SK-N-MC (cell line): ENCODE data around the gene CWC27.

Experiments used
- DNase-seq: peaks from one replicate; pipeline ENCODE4 v3.0.0-alpha.2; 2011; ENCODE audit warnings: low read depth, low spot score
- H3K27ac ChIP-seq: fragments of 200-600 bp; sonication (generic); 2 replicates; pipeline ENCODE4 v1.5.1; 2016; ENCODE audit warnings: mixed run types
- H3K36me3 ChIP-seq: fragments of 200-600 bp; sonication (generic); 2 replicates; pipeline ENCODE4 v1.6.1; 2017; ENCODE audit warnings: antibody characterized with exemption, low read length, mixed read lengths; ENCODE audit not compliant: insufficient read depth
- H3K4me3 ChIP-seq: fragments of 200-600 bp; sonication (generic); 2 replicates; pipeline ENCODE4 v1.5.1; 2016
- H3K9ac ChIP-seq: fragments of 200-600 bp; sonication (generic); 2 replicates; pipeline ENCODE4 v1.8.0; 2017; ENCODE audit warnings: mixed run types, mixed read lengths; ENCODE audit not compliant: insufficient read length
- H3K9me3 ChIP-seq: fragments of 200-600 bp; sonication (generic); 2 replicates; pipeline ENCODE4 v1.6.1; 2017; ENCODE audit warnings: low read depth, mild to moderate bottlenecking, antibody characterized with exemption, low read length, moderate library complexity, mixed read lengths
- EZH2 ChIP-seq: fragments of 200-600 bp; sonication (generic); IDR thresholded peaks from one replicate; pipeline ENCODE4 v1.6.1; 2017; ENCODE audit warnings: antibody characterized with exemption
- FOXP2 ChIP-seq: optimal IDR thresholded peaks from 2 replicates; pipeline ENCODE3; 2011; ENCODE audit warnings: mild to moderate bottlenecking, moderate library complexity; ENCODE audit not compliant: insufficient read depth; ENCODE audit errors: extremely low read length, control extremely low read depth
- POLR2AphosphoS5 ChIP-seq: IDR thresholded peaks from 2 replicates; pipeline ENCODE4 v1.6.1; 2012; ENCODE audit warnings: mild to moderate bottlenecking, low read depth, low read length, borderline replicate concordance

CWC27 gene

GRCh38 chr5:64754066-64754465, 14.7 kb upstream of the CWC27 start:
- peaks cover 36% of the 10 kb centered on the region for H3K36me3 ChIP-seq
- TF ChIP-seq FOXP2 (no peak), POLR2AphosphoS5 (no peak), EZH2 (no peak)
- H3K4me3 ChIP-seq: no peak overlapping the region
- DNase-seq: no peak
- H3K9ac ChIP-seq: no peak overlapping the region
- no peak overlapping the region for H3K27ac ChIP-seq
- H3K9me3 ChIP-seq: no peaks in the 10 kb centered on the region

- Histone ChIP-seq H3K9ac (no peak overlapping the region), H3K36me3 (peaks cover 44% of the 10 kb centered on the region), H3K9me3 (no peaks in the 10 kb centered on the region), H3K27ac (no peak overlapping the region), H3K4me3 (no peak overlapping the region)
- TF ChIP-seq FOXP2 (no peak), EZH2 (no peak), POLR2AphosphoS5 (no peak)
- DNase-seq: no peak
Measured at GRCh38 chr5:64758901-64759300, 9.8 kb upstream of the CWC27 start.

DNA sequence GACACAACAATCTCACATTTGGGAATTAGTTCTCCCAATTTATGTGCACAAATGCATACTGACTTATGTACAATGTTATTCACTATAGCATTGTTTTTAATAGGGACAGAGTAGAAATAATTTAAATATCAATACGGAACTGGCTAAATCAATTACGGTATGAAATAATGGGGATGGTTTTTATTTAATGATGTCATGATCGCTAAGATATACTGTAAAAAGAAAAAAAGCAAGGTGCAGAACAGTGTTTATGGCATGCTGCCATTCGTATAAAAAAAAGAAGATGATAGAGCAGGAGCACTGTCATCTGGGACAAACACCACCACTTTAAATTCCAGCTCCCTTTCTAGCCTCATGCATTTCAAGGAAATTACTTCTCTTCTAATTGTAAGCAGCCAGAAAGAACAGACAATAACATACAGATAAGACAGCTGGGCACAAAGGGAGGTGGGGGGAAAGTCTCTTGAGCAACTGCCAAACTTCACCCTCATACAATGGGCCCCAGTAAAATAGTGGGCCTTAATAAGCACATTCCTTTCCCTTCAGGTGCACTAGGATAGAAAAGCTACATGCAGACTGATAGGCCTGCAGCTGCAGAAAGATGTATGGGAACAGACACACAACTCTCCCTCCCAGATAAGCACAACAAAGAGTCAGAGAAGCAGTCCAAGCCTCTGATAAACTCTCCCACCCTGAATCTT, 8.6 kb upstream of the CWC27 start:
- no peak for TF ChIP-seq FOXP2
- no peak for TF ChIP-seq EZH2
- TF ChIP-seq POLR2AphosphoS5: no peak
- Histone ChIP-seq H3K4me3 (no peak overlapping the region), H3K27ac (no peak overlapping the region), H3K9me3 (no peaks in the 10 kb centered on the region), H3K36me3 (peaks cover 50% of the 10 kb centered on the region), H3K9ac (no peak overlapping the region)
- no peak for DNase-seq

DNA sequence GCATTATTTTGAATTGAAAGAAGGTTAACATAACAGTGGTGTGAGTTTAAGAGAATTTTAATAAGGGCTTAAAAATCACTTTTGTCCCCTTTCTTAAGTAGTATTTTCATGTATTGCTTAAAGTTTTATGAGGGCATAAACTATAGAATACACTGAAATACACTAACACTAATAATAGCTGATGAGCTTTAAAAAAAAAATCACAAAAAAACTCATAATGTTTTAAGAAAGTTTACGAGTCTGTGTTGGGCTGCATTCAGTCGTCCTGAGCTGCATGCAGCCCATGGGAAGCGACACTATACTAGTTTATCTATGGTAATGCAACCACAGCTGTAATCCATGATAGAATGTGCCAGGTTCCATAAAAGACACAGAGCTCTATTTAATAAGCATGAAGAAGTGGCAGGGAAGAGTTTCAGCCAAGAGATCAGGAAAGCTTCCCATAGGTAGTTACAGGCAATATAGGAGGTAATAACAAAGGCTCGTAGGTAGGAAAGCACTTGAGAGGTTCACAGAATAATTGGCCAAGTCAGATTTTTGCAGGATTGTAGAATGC, 4.7 kb upstream of the CWC27 start:
- Histone ChIP-seq H3K9ac (no peak overlapping the region), H3K4me3 (no peak overlapping the region), H3K36me3 (peaks cover 49% of the 10 kb centered on the region), H3K27ac (no peak overlapping the region), H3K9me3 (no peaks in the 10 kb centered on the region)
- TF ChIP-seq FOXP2 (no peak), POLR2AphosphoS5 (no peak), EZH2 (no peak)
- DNase-seq: no peak

DNA sequence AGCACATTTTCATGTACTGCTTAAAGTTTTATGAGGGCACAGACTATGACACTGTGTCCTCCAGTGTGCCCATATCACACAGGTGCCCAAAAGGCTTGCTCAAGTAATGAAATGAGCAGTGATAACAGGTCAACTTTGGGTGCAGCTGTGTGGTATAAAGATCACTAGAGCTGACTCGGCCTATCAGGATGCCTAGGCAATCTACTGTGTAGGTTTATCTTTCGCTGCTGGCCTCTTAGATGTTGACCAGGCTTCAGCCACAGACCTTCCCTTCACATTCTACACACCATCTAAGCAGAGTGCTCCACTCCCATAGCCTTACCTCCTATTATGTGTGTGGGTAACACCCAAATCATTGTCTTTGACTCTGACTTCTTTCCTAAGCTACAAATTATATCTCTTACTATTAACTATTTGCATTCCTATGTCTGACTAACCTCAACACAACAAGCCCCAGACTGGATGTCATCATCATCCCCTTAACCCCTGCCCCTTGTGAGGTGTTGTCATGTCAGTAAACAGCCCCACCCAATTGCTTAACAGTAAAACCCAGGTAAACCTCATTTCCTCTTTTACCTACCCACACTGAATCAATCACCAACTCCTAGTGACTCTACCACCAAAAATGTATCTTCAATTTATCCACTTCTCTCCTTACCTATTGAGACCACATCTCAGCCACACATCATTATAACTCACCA, 2.8 kb upstream of the CWC27 start:
- Histone ChIP-seq H3K27ac (no peak overlapping the region), H3K4me3 (no peak overlapping the region), H3K36me3 (peaks cover 43% of the 10 kb centered on the region), H3K9me3 (no peaks in the 10 kb centered on the region), H3K9ac (no peak overlapping the region)
- no peak for DNase-seq
- TF ChIP-seq FOXP2 (no peak), EZH2 (no peak), POLR2AphosphoS5 (no peak)

DNA sequence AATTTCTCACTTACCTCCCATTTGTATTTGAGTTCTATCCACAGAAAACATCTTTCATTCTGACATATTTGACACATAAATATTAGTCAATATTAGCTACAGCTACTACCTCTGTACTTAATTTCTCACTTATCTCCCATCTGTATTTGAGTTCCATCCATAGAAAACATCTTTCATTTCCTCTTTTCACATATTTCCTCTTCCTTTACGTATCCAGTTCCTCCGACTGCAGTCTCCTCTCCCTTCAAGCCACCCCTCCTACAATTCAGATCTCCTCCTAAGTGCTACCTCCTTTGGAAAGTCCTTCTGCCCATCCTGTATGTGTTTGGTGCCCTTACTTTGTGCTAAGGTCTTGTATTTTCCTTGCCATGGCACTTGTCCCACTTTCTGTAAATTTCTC, 1.8 kb upstream of the CWC27 start:
- Histone ChIP-seq H3K9ac (peak overlapping the region; percentile 99), H3K36me3 (peaks cover 39% of the 10 kb centered on the region), H3K27ac (no peak overlapping the region), H3K4me3 (peak overlapping the region; percentile 92), H3K9me3 (no peaks in the 10 kb centered on the region)
- DNase-seq: no peak
- no peak for TF ChIP-seq FOXP2
- TF ChIP-seq POLR2AphosphoS5: no peak
- TF ChIP-seq EZH2: no peak

DNA sequence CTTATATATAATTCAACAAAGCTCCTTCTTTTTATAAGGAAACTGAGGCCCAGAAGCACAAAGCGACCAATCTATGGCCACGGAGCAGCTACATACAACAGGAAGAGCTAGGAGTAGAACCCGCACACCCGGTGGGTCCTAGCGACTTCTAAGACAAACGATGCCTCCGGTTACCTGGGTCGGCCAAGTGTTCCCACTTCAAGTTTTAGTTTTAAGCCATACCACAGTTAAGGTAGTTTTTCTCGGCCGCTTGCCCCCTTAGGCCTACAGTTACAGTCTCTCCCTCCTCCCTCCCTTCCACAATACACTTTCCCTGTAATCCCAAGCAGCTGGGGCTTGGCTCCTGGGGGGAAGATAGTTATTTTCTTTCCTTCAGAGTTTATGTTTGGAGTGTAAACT, 772 bp upstream of the CWC27 start:
- Histone ChIP-seq H3K36me3 (peaks cover 39% of the 10 kb centered on the region), H3K27ac (peak overlapping the region; percentile 98), H3K9ac (peak overlapping the region; percentile 99), H3K4me3 (peak overlapping the region; percentile 92), H3K9me3 (no peaks in the 10 kb centered on the region)
- no peak for TF ChIP-seq EZH2
- no peak for TF ChIP-seq FOXP2
- DNase-seq: no peak

- H3K9ac ChIP-seq: peak overlapping the region; percentile 99
- peak overlapping the region; percentile 92 for H3K4me3 ChIP-seq
- H3K36me3 ChIP-seq: peaks cover 23% of the 10 kb centered on the region
- H3K9me3 ChIP-seq: no peaks in the 10 kb centered on the region
- no peak overlapping the region for H3K27ac ChIP-seq
- no peak for TF ChIP-seq FOXP2
- no peak for DNase-seq
Measured at GRCh38 chr5:64769855-64770254, 1.1 kb downstream of the CWC27 start.

DNA sequence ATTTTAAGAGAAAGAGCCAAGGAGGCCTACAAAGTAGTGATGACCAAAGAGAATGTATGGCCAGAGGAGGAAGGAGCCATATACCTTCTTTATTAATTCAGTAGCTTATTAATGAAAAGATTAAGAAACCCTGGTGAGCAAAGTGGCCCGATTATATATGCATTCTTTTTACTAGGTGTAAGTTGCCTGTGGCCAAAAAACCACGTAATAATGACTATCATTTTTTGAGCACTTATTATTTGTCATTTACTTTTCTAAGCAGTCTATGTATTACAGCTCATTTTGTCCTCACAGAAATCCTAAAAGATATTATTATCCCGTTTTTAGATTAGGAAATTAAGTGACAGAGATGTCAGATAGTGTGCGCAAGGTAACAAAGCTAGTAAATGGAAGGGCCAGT, 3.0 kb downstream of the CWC27 start:
- no peak for DNase-seq
- TF ChIP-seq POLR2AphosphoS5 (no peak), FOXP2 (no peak), EZH2 (no peak)
- Histone ChIP-seq H3K4me3 (no peak overlapping the region), H3K27ac (no peak overlapping the region), H3K36me3 (peaks cover 26% of the 10 kb centered on the region), H3K9ac (no peak overlapping the region), H3K9me3 (no peaks in the 10 kb centered on the region)
